Measurements from ENCODE around the gene CCNK. TPM values are rescaled to one million over a fixed set of nuclear protein-coding genes. Genes with fewer than 3 reads are reported as not detected.

Gene CCNK
- total and polyA plus RNA-seq, 4 donors = 17.0 to 91.9 (median 33.5) TPM

- Histone ChIP-seq H3K4me1 (ENCODE audit: control insufficient read depth in 5 of 5, insufficient read depth in 5 of 5, low read length in 5 of 5) (peaks cover 0 to 17% (median 7%) of the 10 kb centered on the region in 5 donors), H3K36me3 (ENCODE audit: control insufficient read depth in 4 of 4, insufficient read depth in 4 of 4, low read length in 4 of 4) (peaks cover 0 to 6% (median 0%) of the 10 kb centered on the region in 4 donors), H3K27ac (ENCODE audit: low read depth in 1 of 2, low read length in 1 of 2) (no peak overlapping the region), H3K27me3 (ENCODE audit: control insufficient read depth in 3 of 3, insufficient read depth in 3 of 3, low read length in 2 of 3) (no peaks in the 10 kb centered on the region), H3K9ac (ENCODE audit: insufficient read depth in 1 of 2, low read length in 2 of 2) (no peak overlapping the region), H3K4me3 (no peak overlapping the region), H3K9me3 (ENCODE audit: control insufficient read depth in 4 of 4, insufficient read depth in 3 of 4, low read length in 3 of 4) (no peaks in the 10 kb centered on the region)
- ATAC-seq (ENCODE audit: insufficient read depth, low FRiP score) (no peak), DNase-seq (no peak)
- no peak for TF ChIP-seq CTCF (IDR thresholded peaks at IDR 0.05; ENCODE audit: control extremely low read depth, extremely low read depth)
- WGBS, 2 donors = 85 to 90% methylated on average over 13 of the region's 13 CpGs
These were observed 53.7 kb downstream of the CCNK start for GRCh38 chr14:99534863-99535262.

- Histone ChIP-seq H3K9me3 (ENCODE audit: control insufficient read depth in 4 of 4, insufficient read depth in 3 of 4, low read length in 3 of 4) (no peaks in the 10 kb centered on the region), H3K27me3 (ENCODE audit: control insufficient read depth in 3 of 3, insufficient read depth in 3 of 3, low read length in 2 of 3) (no peaks in the 10 kb centered on the region), H3K36me3 (ENCODE audit: control insufficient read depth in 4 of 4, insufficient read depth in 4 of 4, low read length in 4 of 4) (peaks cover 0 to 6% (median 0%) of the 10 kb centered on the region in 4 donors), H3K4me3 (no peak overlapping the region), H3K4me1 (ENCODE audit: control insufficient read depth in 5 of 5, insufficient read depth in 5 of 5, low read length in 5 of 5) (peaks cover 0 to 18% (median 5%) of the 10 kb centered on the region in 5 donors), H3K27ac (ENCODE audit: low read depth in 1 of 2, low read length in 1 of 2) (no peak overlapping the region), H3K9ac (ENCODE audit: insufficient read depth in 1 of 2, low read length in 2 of 2) (no peak overlapping the region)
- TF ChIP-seq CTCF (IDR thresholded peaks at IDR 0.05; ENCODE audit: control extremely low read depth, extremely low read depth) = no peak
- ATAC-seq (ENCODE audit: insufficient read depth, low FRiP score) (no peak), DNase-seq (no peak)
- 91 to 100% methylated on average over 6 to 8 of the region's 8 CpGs for WGBS, 2 donors
These were observed 54.2 kb downstream of the CCNK start for GRCh38 chr14:99535448-99535847.

GRCh38 chr14:99535908-99536778 lies 54.9 kb downstream of the CCNK start:
- Histone ChIP-seq H3K4me3 (no peak overlapping the region), H3K9ac (ENCODE audit: insufficient read depth in 1 of 2, low read length in 2 of 2) (no peak overlapping the region), H3K27ac (ENCODE audit: low read depth in 1 of 2, low read length in 1 of 2) (no peak overlapping the region), H3K36me3 (ENCODE audit: control insufficient read depth in 4 of 4, insufficient read depth in 4 of 4, low read length in 4 of 4) (peaks cover 0 to 6% (median 0%) of the 10 kb centered on the region in 4 donors), H3K4me1 (ENCODE audit: control insufficient read depth in 5 of 5, insufficient read depth in 5 of 5, low read length in 5 of 5) (peaks cover 0 to 18% (median 10%) of the 10 kb centered on the region in 5 donors), H3K27me3 (ENCODE audit: control insufficient read depth in 3 of 3, insufficient read depth in 3 of 3, low read length in 2 of 3) (no peaks in the 10 kb centered on the region), H3K9me3 (ENCODE audit: control insufficient read depth in 4 of 4, insufficient read depth in 3 of 4, low read length in 3 of 4) (no peaks in the 10 kb centered on the region)
- ATAC-seq (ENCODE audit: insufficient read depth, low FRiP score) (no peak), DNase-seq (no peak)
- no peak for TF ChIP-seq CTCF (IDR thresholded peaks at IDR 0.05; ENCODE audit: control extremely low read depth, extremely low read depth)
- 90 to 94% methylated on average over 20 to 24 of the region's 24 CpGs for WGBS, 2 donors
